ENCODE results near the gene FMNL2. TPM values are rescaled to one million over a fixed set of nuclear protein-coding genes. Genes with fewer than 3 reads are reported as not detected.

Gene FMNL2
- total RNA-seq, 1 donor from 2014 or later: 5.5 TPM

DNA sequence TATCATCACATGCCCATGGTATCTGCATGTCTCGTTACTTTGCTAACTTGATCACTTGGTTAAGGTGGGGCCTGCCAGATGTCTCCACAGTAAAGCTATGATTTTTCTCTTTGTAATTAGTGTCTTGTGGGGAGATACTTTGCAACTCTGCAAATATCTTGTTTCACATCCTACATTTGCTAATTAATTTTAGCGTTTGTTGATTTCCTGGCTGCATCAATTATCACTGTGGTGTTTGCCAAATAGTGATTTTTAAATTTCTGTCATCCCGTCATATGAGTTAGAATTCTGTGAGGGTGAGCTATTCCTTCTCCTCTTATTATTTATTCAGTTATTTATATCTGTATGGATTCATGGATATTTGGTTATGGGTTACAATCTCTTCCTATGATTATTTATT lies 161.4 kb downstream of the FMNL2 start:
- intact Hi-C loops (cut with micrococcal nuclease): no loop called here

DNA sequence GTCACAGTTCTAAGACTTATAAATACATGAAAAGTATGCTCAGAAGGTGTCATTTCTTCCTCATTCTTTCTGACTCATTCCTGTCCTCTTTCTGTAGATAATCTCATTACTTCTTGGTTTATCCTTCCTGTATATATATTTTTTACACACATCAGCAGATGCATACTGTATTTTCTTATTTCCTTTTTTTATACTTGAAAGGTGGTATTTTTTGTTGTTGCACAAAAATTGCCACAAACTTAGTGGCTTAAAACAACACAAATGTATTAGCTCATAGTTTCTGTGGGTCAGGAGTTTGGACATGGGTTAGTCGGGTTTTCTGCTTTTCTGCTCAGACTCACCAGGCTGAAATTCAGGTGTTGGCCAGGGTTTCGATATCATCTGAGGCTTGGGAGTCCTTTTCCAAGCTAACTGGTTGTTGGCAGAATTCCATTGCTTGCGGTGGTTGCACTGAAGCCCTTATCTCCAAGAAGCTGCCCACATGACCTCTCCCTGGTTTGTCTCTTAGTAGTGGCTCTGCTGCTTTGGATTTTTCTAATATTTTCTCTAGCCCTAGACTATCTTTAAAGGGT lies 162.6 kb downstream of the FMNL2 start:
- intact Hi-C loops (cut with micrococcal nuclease): no loop called here
- TF ChIP-seq, protein P1, sequence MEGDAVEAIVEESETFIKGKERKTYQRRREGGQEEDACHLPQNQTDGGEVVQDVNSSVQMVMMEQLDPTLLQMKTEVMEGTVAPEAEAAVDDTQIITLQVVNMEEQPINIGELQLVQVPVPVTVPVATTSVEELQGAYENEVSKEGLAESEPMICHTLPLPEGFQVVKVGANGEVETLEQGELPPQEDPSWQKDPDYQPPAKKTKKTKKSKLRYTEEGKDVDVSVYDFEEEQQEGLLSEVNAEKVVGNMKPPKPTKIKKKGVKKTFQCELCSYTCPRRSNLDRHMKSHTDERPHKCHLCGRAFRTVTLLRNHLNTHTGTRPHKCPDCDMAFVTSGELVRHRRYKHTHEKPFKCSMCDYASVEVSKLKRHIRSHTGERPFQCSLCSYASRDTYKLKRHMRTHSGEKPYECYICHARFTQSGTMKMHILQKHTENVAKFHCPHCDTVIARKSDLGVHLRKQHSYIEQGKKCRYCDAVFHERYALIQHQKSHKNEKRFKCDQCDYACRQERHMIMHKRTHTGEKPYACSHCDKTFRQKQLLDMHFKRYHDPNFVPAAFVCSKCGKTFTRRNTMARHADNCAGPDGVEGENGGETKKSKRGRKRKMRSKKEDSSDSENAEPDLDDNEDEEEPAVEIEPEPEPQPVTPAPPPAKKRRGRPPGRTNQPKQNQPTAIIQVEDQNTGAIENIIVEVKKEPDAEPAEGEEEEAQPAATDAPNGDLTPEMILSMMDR (IDR thresholded peaks at IDR 0.05; ENCODE audit: borderline replicate concordance): no peak
- no peaks in the 10 kb centered on the region for H3K36me3 ChIP-seq
- H3K27ac ChIP-seq (replicated peaks): no peak overlapping the region
- peaks cover 54% of the 10 kb centered on the region for H3K4me1 ChIP-seq
- no peak for DNase-seq
- no peak overlapping the region for H3K4me3 ChIP-seq
- no peaks in the 10 kb centered on the region for H3K27me3 ChIP-seq (ENCODE audit: low read depth)
- H3K9me3 ChIP-seq (replicated peaks): no peaks in the 10 kb centered on the region

More for the DNA sequence above, 161.4 kb downstream of the FMNL2 start:
- peaks cover 65% of the 10 kb centered on the region for H3K4me1 ChIP-seq
- no peaks in the 10 kb centered on the region for H3K9me3 ChIP-seq (replicated peaks)
- TF ChIP-seq, protein P1 (IDR thresholded peaks at IDR 0.05; ENCODE audit: borderline replicate concordance): no peak
- H3K27ac ChIP-seq (replicated peaks): no peak overlapping the region
- no peaks in the 10 kb centered on the region for H3K36me3 ChIP-seq
- DNase-seq: no peak
- H3K4me3 ChIP-seq: no peak overlapping the region
- H3K27me3 ChIP-seq (ENCODE audit: low read depth): no peaks in the 10 kb centered on the region

- intact Hi-C loops (cut with micrococcal nuclease): no loop called here
- no peaks in the 10 kb centered on the region for H3K36me3 ChIP-seq
- H3K9me3 ChIP-seq (replicated peaks): peaks cover 4% of the 10 kb centered on the region
- no peak for DNase-seq
- H3K27ac ChIP-seq (replicated peaks): peak overlapping the region; percentile 70
- peak overlapping the region; percentile 6 for H3K4me3 ChIP-seq
- H3K27me3 ChIP-seq (ENCODE audit: low read depth): no peaks in the 10 kb centered on the region
- TF ChIP-seq, protein P1 (IDR thresholded peaks at IDR 0.05; ENCODE audit: borderline replicate concordance): no peak
- H3K4me1 ChIP-seq: peaks cover 40% of the 10 kb centered on the region
Measured at GRCh38 chr2:152499331-152499816, 164.4 kb downstream of the FMNL2 start.

DNA sequence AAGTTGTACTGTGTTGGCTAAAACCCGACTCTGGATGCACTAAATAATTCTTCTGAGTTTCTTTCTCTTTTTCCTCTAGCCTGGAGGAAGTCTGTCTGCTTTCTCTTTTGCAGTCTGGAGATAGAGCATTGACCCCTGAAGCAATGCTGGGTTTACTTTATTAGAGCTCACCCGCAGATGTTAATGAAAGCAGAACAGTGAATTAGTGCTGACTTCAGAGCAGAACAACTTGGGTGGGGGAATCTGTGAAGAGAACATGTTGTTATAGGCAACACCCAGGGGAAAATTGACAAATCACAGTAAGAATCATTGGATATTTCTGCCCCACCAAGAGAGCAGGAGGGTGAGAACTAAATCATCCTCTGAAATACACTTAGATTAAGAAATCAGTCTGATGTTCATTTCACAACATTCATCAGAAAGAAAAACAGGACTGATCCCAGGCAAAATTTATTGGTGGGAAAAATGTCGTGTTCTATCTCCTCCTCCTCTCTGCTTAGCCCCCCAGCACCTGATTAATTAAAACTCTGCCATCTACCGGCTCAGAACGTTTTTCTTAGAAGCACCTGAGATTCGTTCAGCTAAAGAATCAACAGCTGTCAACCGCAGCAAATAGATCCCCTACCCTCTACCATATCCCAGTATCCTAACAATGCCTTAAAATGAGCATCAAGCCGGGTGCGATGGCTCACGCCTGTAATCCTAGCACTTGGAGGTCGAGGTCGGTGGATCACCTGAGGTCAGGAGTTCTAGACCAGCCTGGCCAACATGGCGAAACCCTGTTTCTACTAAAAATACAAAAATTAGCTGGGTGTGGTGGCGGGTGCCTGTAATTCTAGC lies 165.1 kb downstream of the FMNL2 start:
- intact Hi-C loops (cut with micrococcal nuclease): no loop called here

GRCh38 chr2:152500772-152501171 lies 165.8 kb downstream of the FMNL2 start:
- H3K36me3 ChIP-seq: no peaks in the 10 kb centered on the region
- H3K4me1 ChIP-seq: peaks cover 44% of the 10 kb centered on the region
- DNase-seq: peak; percentile 41
- H3K4me3 ChIP-seq: no peak overlapping the region
- peak overlapping the region; percentile 70 for H3K27ac ChIP-seq (replicated peaks)
- TF ChIP-seq, protein P1 (IDR thresholded peaks at IDR 0.05; ENCODE audit: borderline replicate concordance): no peak
- intact Hi-C loops (cut with micrococcal nuclease): no loop called here
- H3K27me3 ChIP-seq (ENCODE audit: low read depth): no peaks in the 10 kb centered on the region
- peaks cover 4% of the 10 kb centered on the region for H3K9me3 ChIP-seq (replicated peaks)

More for the DNA sequence above, 165.1 kb downstream of the FMNL2 start:
- Histone ChIP-seq H3K9me3 (replicated peaks) (peaks cover 4% of the 10 kb centered on the region), H3K27ac (replicated peaks) (peak overlapping the region; percentile 70), H3K4me1 (peaks cover 39% of the 10 kb centered on the region), H3K27me3 (ENCODE audit: low read depth) (no peaks in the 10 kb centered on the region), H3K4me3 (no peak overlapping the region), H3K36me3 (no peaks in the 10 kb centered on the region)
- DNase-seq: no peak
- TF ChIP-seq, protein P1 (IDR thresholded peaks at IDR 0.05; ENCODE audit: borderline replicate concordance): no peak
